Mesenchymal stem cell (in vitro differentiated cells and primary cell): Measurements from ENCODE around the gene USH2A.

Source experiments
- DNase-seq: peaks from one replicate; pipeline ENCODE4 v3.0.0-alpha.2; 2013
- H2AFZ ChIP-seq: one replicate; pipeline ENCODE4 v1.6.1; 2013; ENCODE audit warnings: low read depth, mild to moderate bottlenecking, control low read depth, inconsistent platforms, low read length, moderate library complexity
- H2AK5ac ChIP-seq: 2 replicates; pipeline ENCODE4 v1.6.1; 2013; ENCODE audit warnings: low read length, moderate library complexity, mild to moderate bottlenecking, inconsistent platforms; ENCODE audit not compliant: severe bottlenecking
- H2BK120ac ChIP-seq: one replicate; pipeline ENCODE4 v1.6.1; 2013; ENCODE audit warnings: low read depth, mild to moderate bottlenecking, inconsistent platforms, low read length, moderate library complexity
- H2BK12ac ChIP-seq, 2 experiments: one replicate each; pipeline ENCODE4 v1.6.1; 2013; ENCODE audit warnings: inconsistent platforms in 2 of 2, low read length in 2 of 2, mild to moderate bottlenecking in 2 of 2, moderate library complexity in 2 of 2, control low read depth in 1 of 2
- H2BK15ac ChIP-seq: one replicate; pipeline ENCODE4 v1.6.1; 2013; ENCODE audit warnings: mild to moderate bottlenecking, low read depth, inconsistent platforms; ENCODE audit not compliant: poor library complexity, severe bottlenecking
- H2BK5ac ChIP-seq: 2 replicates; pipeline ENCODE4 v1.6.1; 2013; ENCODE audit warnings: low read depth, mild to moderate bottlenecking, low read length, control low read depth, inconsistent platforms; ENCODE audit not compliant: poor library complexity, severe bottlenecking
- H3K14ac ChIP-seq, 2 experiments: one replicate each; pipeline ENCODE4 v1.6.1; 2013; ENCODE audit warnings: inconsistent platforms in 2 of 2, low read length in 2 of 2, control low read depth in 1 of 2, mild to moderate bottlenecking in 1 of 2, moderate library complexity in 1 of 2
- H3K18ac ChIP-seq, 2 experiments: one replicate each; pipeline ENCODE4 v1.6.1; 2013; ENCODE audit warnings: inconsistent platforms in 2 of 2, low read length in 2 of 2, control low read depth in 1 of 2, low read depth in 1 of 2, mild to moderate bottlenecking in 1 of 2
- H3K23ac ChIP-seq, 2 experiments: one replicate each; pipeline ENCODE4 v1.6.1; 2013; ENCODE audit warnings: inconsistent platforms in 2 of 2, low read length in 2 of 2, mild to moderate bottlenecking in 2 of 2, moderate library complexity in 2 of 2, control low read depth in 1 of 2
- H3K27ac ChIP-seq: 2 replicates; pipeline ENCODE4 v1.5.1; 2013; ENCODE audit warnings: mild to moderate bottlenecking, moderate library complexity, low read length, control low read depth, inconsistent platforms; ENCODE audit not compliant: poor library complexity, severe bottlenecking
- H3K27me3 ChIP-seq, 2 experiments: 2 replicates each; pipeline versions ENCODE4 v1.6.1 to v1.7.0; 2013; ENCODE audit warnings: low read length in 2 of 2, mild to moderate bottlenecking in 2 of 2, moderate library complexity in 2 of 2, control low read depth in 1 of 2, inconsistent platforms in 1 of 2; ENCODE audit not compliant: control insufficient read depth in 1 of 2, insufficient read depth in 1 of 2
- H3K36me3 ChIP-seq, 2 experiments: 2 replicates each; pipeline versions ENCODE4 v1.6.1 to v1.7.0; 2013; ENCODE audit warnings: low read length in 2 of 2, control low read depth in 1 of 2, inconsistent platforms in 1 of 2, low read depth in 1 of 2, mild to moderate bottlenecking in 1 of 2; ENCODE audit not compliant: insufficient read depth in 2 of 2, control insufficient read depth in 1 of 2
- H3K4ac ChIP-seq, 2 experiments: one replicate each; pipeline ENCODE4 v1.6.1; 2013; ENCODE audit warnings: inconsistent platforms in 2 of 2, low read length in 2 of 2, mild to moderate bottlenecking in 2 of 2, moderate library complexity in 2 of 2, control low read depth in 1 of 2, low read depth in 1 of 2
- H3K4me1 ChIP-seq: 2 replicates; pipeline ENCODE4 v1.6.1; 2013; ENCODE audit warnings: low read depth, low read length, control low read depth; ENCODE audit not compliant: control insufficient read depth, insufficient read depth
- H3K4me2 ChIP-seq: 2 replicates; pipeline ENCODE4 v1.6.1; 2013; ENCODE audit warnings: low read length, mild to moderate bottlenecking, inconsistent platforms; ENCODE audit not compliant: poor library complexity, severe bottlenecking
- H3K4me3 ChIP-seq, 2 experiments: 2 replicates each; pipeline versions ENCODE4 v1.5.1 to v1.7.0; 2013; ENCODE audit warnings: low read length in 2 of 2, mild to moderate bottlenecking in 2 of 2, control low read depth in 1 of 2, low read depth in 1 of 2; ENCODE audit not compliant: insufficient read depth in 1 of 2
- H3K79me1 ChIP-seq: replicated peaks from 2 replicates; pipeline ENCODE4 v1.6.1; 2013; ENCODE audit warnings: mild to moderate bottlenecking, control low read depth, low read length, inconsistent platforms; ENCODE audit not compliant: poor library complexity, severe bottlenecking
- H3K9ac ChIP-seq: 2 replicates; pipeline ENCODE4 v1.7.0; 2013; ENCODE audit warnings: mild to moderate bottlenecking, low read length, moderate library complexity
- H3K9me3 ChIP-seq: 2 replicates; pipeline ENCODE4 v1.7.0; 2013; ENCODE audit warnings: mild to moderate bottlenecking, low read length; ENCODE audit not compliant: control insufficient read depth
- H4K8ac ChIP-seq: one replicate; pipeline ENCODE4 v1.6.1; 2013; ENCODE audit warnings: inconsistent platforms, mild to moderate bottlenecking, low read length, moderate library complexity
- H4K91ac ChIP-seq: one replicate; pipeline ENCODE4 v1.6.1; 2013; ENCODE audit warnings: mild to moderate bottlenecking, low read length, inconsistent platforms
- WGBS: methylation state at CpG from one replicate; pipeline ENCODE4 v1.1.7; 2013; ENCODE audit warnings: mixed read lengths; 5-methylcytosine and 5-hydroxymethylcytosine counted together

Gene USH2A

GRCh38 chr1:216430744-216431143, 7.5 kb upstream of the USH2A start:
- H2BK5ac ChIP-seq = no peak overlapping the region
- no peaks in the 10 kb centered on the region for H3K36me3 ChIP-seq
- no peak for DNase-seq
- no peak overlapping the region for H4K91ac ChIP-seq
- H3K9ac ChIP-seq = no peak overlapping the region
- no peak overlapping the region for H2BK15ac ChIP-seq
- H3K9me3 ChIP-seq = no peaks in the 10 kb centered on the region
- H4K8ac ChIP-seq = no peak overlapping the region
- H2BK12ac ChIP-seq = no peak overlapping the region
- H2BK120ac ChIP-seq = no peak overlapping the region
- H2AFZ ChIP-seq = no peak overlapping the region
- no peaks in the 10 kb centered on the region for H3K27me3 ChIP-seq
- H3K14ac ChIP-seq = no peak overlapping the region
- no peak overlapping the region for H3K4ac ChIP-seq
- 92% methylated on average over 2 of the region's 2 CpGs for WGBS
- no peaks in the 10 kb centered on the region for H3K4me1 ChIP-seq
- H3K4me3 ChIP-seq = no peak overlapping the region
- H2AK5ac ChIP-seq = no peak overlapping the region
- no peak overlapping the region for H3K23ac ChIP-seq
- no peak overlapping the region for H3K18ac ChIP-seq
- no peak overlapping the region for H3K27ac ChIP-seq
- H3K4me2 ChIP-seq = no peak overlapping the region
- no peaks in the 10 kb centered on the region for H3K79me1 ChIP-seq

- Histone ChIP-seq H2AFZ (no peak overlapping the region), H2BK5ac (no peak overlapping the region), H4K91ac (no peak overlapping the region), H3K4me1 (no peaks in the 10 kb centered on the region), H3K18ac (no peak overlapping the region), H3K27ac (no peak overlapping the region), H3K23ac (no peak overlapping the region), H3K4ac (no peak overlapping the region), H4K8ac (no peak overlapping the region), H2BK120ac (no peak overlapping the region), H2AK5ac (no peak overlapping the region), H3K4me3 (no peak overlapping the region), H3K4me2 (no peak overlapping the region), H3K9me3 (no peaks in the 10 kb centered on the region), H3K79me1 (no peaks in the 10 kb centered on the region), H3K36me3 (no peaks in the 10 kb centered on the region), H3K14ac (no peak overlapping the region), H3K27me3 (no peaks in the 10 kb centered on the region), H2BK12ac (no peak overlapping the region), H3K9ac (no peak overlapping the region), H2BK15ac (no peak overlapping the region)
- DNase-seq = peak; percentile 6
- 83% methylated on average over 5 of the region's 5 CpGs for WGBS
Measured at GRCh38 chr1:216425577-216425976, 2.3 kb upstream of the USH2A start.

- Histone ChIP-seq H3K79me1 (no peaks in the 10 kb centered on the region), H3K9me3 (no peaks in the 10 kb centered on the region), H2AFZ (no peak overlapping the region), H3K27me3 (no peaks in the 10 kb centered on the region), H3K23ac (no peak overlapping the region), H2BK5ac (no peak overlapping the region), H4K8ac (no peak overlapping the region), H2AK5ac (no peak overlapping the region), H2BK120ac (no peak overlapping the region), H3K4me2 (no peak overlapping the region), H3K4ac (no peak overlapping the region), H3K4me3 (no peak overlapping the region), H3K18ac (no peak overlapping the region), H3K14ac (no peak overlapping the region), H3K9ac (no peak overlapping the region), H3K4me1 (no peaks in the 10 kb centered on the region), H4K91ac (no peak overlapping the region), H2BK12ac (no peak overlapping the region), H3K27ac (no peak overlapping the region), H2BK15ac (no peak overlapping the region), H3K36me3 (no peaks in the 10 kb centered on the region)
- no peak for DNase-seq
- WGBS = 100% methylated on average over 1 of the region's 1 CpG
Measured at GRCh38 chr1:216420746-216421145, 2.5 kb downstream of the USH2A start.

- Histone ChIP-seq H2BK120ac (no peak overlapping the region), H3K14ac (no peak overlapping the region), H3K27ac (no peak overlapping the region), H4K91ac (no peak overlapping the region), H2AFZ (no peak overlapping the region), H2BK12ac (no peak overlapping the region), H3K4me2 (no peak overlapping the region), H3K79me1 (no peaks in the 10 kb centered on the region), H3K4ac (no peak overlapping the region), H3K4me3 (no peak overlapping the region), H2AK5ac (no peak overlapping the region), H4K8ac (no peak overlapping the region), H3K27me3 (no peaks in the 10 kb centered on the region), H3K4me1 (no peaks in the 10 kb centered on the region), H2BK5ac (no peak overlapping the region), H3K18ac (no peak overlapping the region), H3K23ac (no peak overlapping the region), H3K36me3 (no peaks in the 10 kb centered on the region), H3K9ac (no peak overlapping the region), H2BK15ac (no peak overlapping the region), H3K9me3 (no peaks in the 10 kb centered on the region)
- WGBS = no CpG with 5 or more reads among the region's 2 CpGs
- no peak for DNase-seq
Measured at GRCh38 chr1:216420263-216420662, 3.0 kb downstream of the USH2A start.
